Measurements from ENCODE around the gene UBXN7. TPM values are rescaled to one million over a fixed set of nuclear protein-coding genes. Genes with fewer than 3 reads are reported as not detected.
A peak's percentile ranks its signal among the peaks of the same experiment; 100 is the strongest.
"Not testable (repeated sequence)": the region's sequence is repeated elsewhere in the genome, so short reads cannot be mapped to it uniquely, and the experiment has no call there.

Gene UBXN7
- total RNA-seq, 1 experiment from 2014 or later = 61.7 TPM

GRCh38 chr3:196428041-196428440, 4.2 kb downstream of the UBXN7 start:
- POLR2A ChIA-PET = no interaction called here

GRCh38 chr3:196424421-196424820, 7.8 kb downstream of the UBXN7 start:
- POLR2A ChIA-PET = interaction anchor here (0.6 to 0.7 kb wide), 2 partner anchors 115 to 533 kb away, joined by 3 to 7 read pairs; no protein-coding TSS in a partner anchor

More at GRCh38 chr3:196428041-196428440, 4.2 kb downstream of the UBXN7 start:
- no peak for DNase-seq (ENCODE audit: low read depth, low spot score)
- CTCF ChIA-PET = no interaction called here
- BruUV-seq (replicated peaks) = no TSS peak
- Histone ChIP-seq H3K27ac (ENCODE audit: low read length) (no peak overlapping the region), H3K27me3 (ENCODE audit: control insufficient read depth, insufficient read depth, low read length) (no peaks in the 10 kb centered on the region), H3K9me3 (ENCODE audit: control insufficient read depth, insufficient read depth, low read depth, low read length) (no peaks in the 10 kb centered on the region), H3K4me3 (ENCODE audit: low read depth in 2 of 2, low read length in 2 of 2) (no peak overlapping the region), H3K4me1 (ENCODE audit: control insufficient read depth, insufficient read depth, low read length) (peaks cover 7% of the 10 kb centered on the region; the same call in 1 of the 2 replicates), H3K36me3 (ENCODE audit: control insufficient read depth, insufficient read depth, low read length) (no peaks in the 10 kb centered on the region; the same call in 1 of the 2 replicates)
- in situ Hi-C loops (cut with HindIII; ENCODE audit: low pct_unique_long_range_greater_than_20kb, low sequenced_read_pairs) = no loop called here
- TF ChIP-seq, protein P1, sequence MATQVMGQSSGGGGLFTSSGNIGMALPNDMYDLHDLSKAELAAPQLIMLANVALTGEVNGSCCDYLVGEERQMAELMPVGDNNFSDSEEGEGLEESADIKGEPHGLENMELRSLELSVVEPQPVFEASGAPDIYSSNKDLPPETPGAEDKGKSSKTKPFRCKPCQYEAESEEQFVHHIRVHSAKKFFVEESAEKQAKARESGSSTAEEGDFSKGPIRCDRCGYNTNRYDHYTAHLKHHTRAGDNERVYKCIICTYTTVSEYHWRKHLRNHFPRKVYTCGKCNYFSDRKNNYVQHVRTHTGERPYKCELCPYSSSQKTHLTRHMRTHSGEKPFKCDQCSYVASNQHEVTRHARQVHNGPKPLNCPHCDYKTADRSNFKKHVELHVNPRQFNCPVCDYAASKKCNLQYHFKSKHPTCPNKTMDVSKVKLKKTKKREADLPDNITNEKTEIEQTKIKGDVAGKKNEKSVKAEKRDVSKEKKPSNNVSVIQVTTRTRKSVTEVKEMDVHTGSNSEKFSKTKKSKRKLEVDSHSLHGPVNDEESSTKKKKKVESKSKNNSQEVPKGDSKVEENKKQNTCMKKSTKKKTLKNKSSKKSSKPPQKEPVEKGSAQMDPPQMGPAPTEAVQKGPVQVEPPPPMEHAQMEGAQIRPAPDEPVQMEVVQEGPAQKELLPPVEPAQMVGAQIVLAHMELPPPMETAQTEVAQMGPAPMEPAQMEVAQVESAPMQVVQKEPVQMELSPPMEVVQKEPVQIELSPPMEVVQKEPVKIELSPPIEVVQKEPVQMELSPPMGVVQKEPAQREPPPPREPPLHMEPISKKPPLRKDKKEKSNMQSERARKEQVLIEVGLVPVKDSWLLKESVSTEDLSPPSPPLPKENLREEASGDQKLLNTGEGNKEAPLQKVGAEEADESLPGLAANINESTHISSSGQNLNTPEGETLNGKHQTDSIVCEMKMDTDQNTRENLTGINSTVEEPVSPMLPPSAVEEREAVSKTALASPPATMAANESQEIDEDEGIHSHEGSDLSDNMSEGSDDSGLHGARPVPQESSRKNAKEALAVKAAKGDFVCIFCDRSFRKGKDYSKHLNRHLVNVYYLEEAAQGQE (IDR thresholded peaks at IDR 0.05; ENCODE audit: insufficient read depth in 1 of 2, low read depth in 2 of 2, low read length in 1 of 2) = no peak
- TF ChIP-seq TCF7L2 (IDR thresholded peaks at IDR 0.05; ENCODE audit: low read depth, low read length) (no peak), SIN3A (IDR thresholded peaks at IDR 0.05; ENCODE audit: borderline replicate concordance, insufficient read depth, low read depth, low read length) (no peak), POLR2AphosphoS5 (IDR thresholded peaks at IDR 0.05; ENCODE audit: low read depth, low read length) (no peak), CTCF (IDR thresholded peaks at IDR 0.05) (no peak)
- ATAC-seq = no peak
- intact Hi-C loops (cut with micrococcal nuclease; ENCODE audit: unreplicated experiment) = no loop called here

DNA sequence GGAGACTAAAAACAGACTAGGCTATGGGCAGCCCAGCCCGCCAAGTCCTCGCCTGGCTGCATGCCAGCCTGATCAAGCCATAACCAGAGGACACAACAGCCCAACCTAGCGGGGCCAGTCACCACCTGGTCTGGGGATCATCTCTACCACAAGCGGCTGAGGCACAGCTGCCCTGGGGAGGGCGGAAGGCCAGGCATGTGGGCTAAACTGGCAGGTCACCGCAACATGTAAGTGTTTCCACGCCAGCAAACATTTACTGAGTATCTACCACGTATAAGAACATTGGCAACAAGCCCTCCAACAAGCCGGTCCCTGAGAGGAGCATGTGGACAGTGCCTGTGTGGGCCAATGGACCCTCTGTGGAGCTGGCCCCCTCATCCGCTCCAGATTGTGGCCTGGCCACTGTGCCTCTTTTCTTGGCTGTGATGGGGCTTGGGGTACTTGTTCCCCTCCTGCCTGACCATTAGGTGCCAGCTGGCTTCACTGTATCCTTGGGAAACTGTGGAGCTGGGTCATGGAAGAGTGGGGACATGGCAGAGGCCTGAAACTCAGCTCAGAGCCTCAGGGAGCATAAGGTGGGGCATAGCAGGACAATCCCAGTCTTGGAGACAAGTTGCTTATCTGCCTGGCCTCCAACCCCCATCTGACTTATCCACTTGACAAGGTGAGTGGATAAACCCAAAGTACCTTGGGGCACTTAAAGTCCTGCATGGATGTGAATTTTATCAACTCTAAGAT, 9.0 kb downstream of the UBXN7 start:
- ChIA-PET POLR2A (interaction anchor here (0.7 to 0.8 kb wide), 2 partner anchors 10 to 15 kb away, joined by 4 to 8 read pairs; no protein-coding TSS in a partner anchor), CTCF (no interaction called here)
- Histone ChIP-seq H3K4me1 (ENCODE audit: control insufficient read depth, insufficient read depth, low read length) (no peaks in the 10 kb centered on the region; the same call in 1 of the 2 replicates), H3K36me3 (ENCODE audit: control insufficient read depth, insufficient read depth, low read length) (no peaks in the 10 kb centered on the region), H3K27me3 (ENCODE audit: control insufficient read depth, insufficient read depth, low read length) (no peaks in the 10 kb centered on the region), H3K27ac (ENCODE audit: low read length) (no peak overlapping the region), H3K9me3 (ENCODE audit: control insufficient read depth, insufficient read depth, low read depth, low read length) (no peaks in the 10 kb centered on the region), H3K4me3 (ENCODE audit: low read depth in 2 of 2, low read length in 2 of 2) (no peak overlapping the region)
- DNase-seq (ENCODE audit: low read depth, low spot score) = no peak
- BruUV-seq (replicated peaks) = no TSS peak
- no peak for TF ChIP-seq SIN3A (IDR thresholded peaks at IDR 0.05; ENCODE audit: borderline replicate concordance, insufficient read depth, low read depth, low read length)
- TF ChIP-seq, protein P1 (IDR thresholded peaks at IDR 0.05; ENCODE audit: insufficient read depth in 1 of 2, low read depth in 2 of 2, low read length in 1 of 2) = no peak
- intact Hi-C loops (cut with micrococcal nuclease; ENCODE audit: unreplicated experiment) = no loop called here
- in situ Hi-C loops (cut with HindIII; ENCODE audit: low pct_unique_long_range_greater_than_20kb, low sequenced_read_pairs) = no loop called here
- ATAC-seq = peak; percentile 44; the same call in 1 of the 2 replicates

More at GRCh38 chr3:196424421-196424820, 7.8 kb downstream of the UBXN7 start:
- BruUV-seq (replicated peaks); H3K9me3 ChIP-seq (ENCODE audit: control insufficient read depth, insufficient read depth, low read depth, low read length); H3K36me3 ChIP-seq (ENCODE audit: control insufficient read depth, insufficient read depth, low read length); H3K27me3 ChIP-seq (ENCODE audit: control insufficient read depth, insufficient read depth, low read length); H3K27ac ChIP-seq (ENCODE audit: low read length); in situ Hi-C loops (cut with HindIII; ENCODE audit: low pct_unique_long_range_greater_than_20kb, low sequenced_read_pairs); intact Hi-C loops (cut with micrococcal nuclease; ENCODE audit: unreplicated experiment); H3K4me1 ChIP-seq (ENCODE audit: control insufficient read depth, insufficient read depth, low read length); CTCF ChIA-PET; H3K4me3 ChIP-seq (ENCODE audit: low read depth in 2 of 2, low read length in 2 of 2); DNase-seq (ENCODE audit: low read depth, low spot score); ATAC-seq: not testable (repeated sequence)

GRCh38 chr3:196421668-196422067, 10.6 kb downstream of the UBXN7 start:
- H3K9me3 ChIP-seq (ENCODE audit: control insufficient read depth, insufficient read depth, low read depth, low read length); BruUV-seq (replicated peaks); CTCF ChIA-PET; H3K4me3 ChIP-seq (ENCODE audit: low read depth in 2 of 2, low read length in 2 of 2); H3K27ac ChIP-seq (ENCODE audit: low read length); ATAC-seq; intact Hi-C loops (cut with micrococcal nuclease; ENCODE audit: unreplicated experiment); H3K36me3 ChIP-seq (ENCODE audit: control insufficient read depth, insufficient read depth, low read length); in situ Hi-C loops (cut with HindIII; ENCODE audit: low pct_unique_long_range_greater_than_20kb, low sequenced_read_pairs); H3K4me1 ChIP-seq (ENCODE audit: control insufficient read depth, insufficient read depth, low read length); H3K27me3 ChIP-seq (ENCODE audit: control insufficient read depth, insufficient read depth, low read length); DNase-seq (ENCODE audit: low read depth, low spot score): not testable (repeated sequence)
- POLR2A ChIA-PET = interaction anchor here (0.7 kb wide), 1 partner anchor 13 kb away, joined by 5 read pairs; no protein-coding TSS in a partner anchor
